GM12864 (cell line): Measurements from ENCODE around the gene TK2.
"Not testable (repeated sequence)": the region's sequence is repeated elsewhere in the genome, so short reads cannot be mapped to it uniquely, and the experiment has no call there.

ENCODE experiments used
- DNase-seq: peaks from one replicate; pipeline ENCODE4 v3.0.0-alpha.2; 2011; ENCODE audit warnings: low read depth
- H3K4me3 ChIP-seq: 2 replicates; pipeline ENCODE4 v1.5.1; 2011; ENCODE audit warnings: mild to moderate bottlenecking, low read depth, low read length, control low read depth
- CTCF ChIP-seq: IDR thresholded peaks from 2 replicates; pipeline ENCODE4 v1.5.1; 2011; ENCODE audit warnings: low read depth, mild to moderate bottlenecking, moderate library complexity, low read length, control low read depth, inconsistent platforms; ENCODE audit errors: missing control alignments

TK2 gene

GRCh38 chr16:66572356-66572755 lies 22.4 kb upstream of the TK2 start:
- no peak overlapping the region for H3K4me3 ChIP-seq
- DNase-seq = no peak
- TF ChIP-seq CTCF = no peak

GRCh38 chr16:66569827-66570405 lies 20.0 kb upstream of the TK2 start:
- TF ChIP-seq CTCF = no peak
- no peak for DNase-seq
- no peak overlapping the region for H3K4me3 ChIP-seq

GRCh38 chr16:66569131-66569530 lies 19.2 kb upstream of the TK2 start:
- no peak overlapping the region for H3K4me3 ChIP-seq
- no peak for TF ChIP-seq CTCF
- no peak for DNase-seq

GRCh38 chr16:66568355-66568754 lies 18.4 kb upstream of the TK2 start:
- DNase-seq = no peak
- TF ChIP-seq CTCF = no peak
- no peak overlapping the region for H3K4me3 ChIP-seq

GRCh38 chr16:66567270-66567669 lies 17.3 kb upstream of the TK2 start:
- DNase-seq, H3K4me3 ChIP-seq: not testable (repeated sequence)

GRCh38 chr16:66566051-66566901 lies 16.4 kb upstream of the TK2 start, which contains the start of gene CMTM1:
Gene CMTM1, plus strand, starts transcription at chr16:66566439. Its CDS starts 75 bp downstream, at chr16:66566514.
- no peak for TF ChIP-seq CTCF
- no peak within 1 kb of the TSS for H3K4me3 ChIP-seq
- no peak for DNase-seq

GRCh38 chr16:66563574-66564334 lies 13.8 kb upstream of the TK2 start:
- no peak for TF ChIP-seq CTCF
- DNase-seq = no peak
- no peak overlapping the region for H3K4me3 ChIP-seq
